NCI-H2171 (cell line): ENCODE measurements around the gene MYO1E.
"Not testable (repeated sequence)": the region's sequence is repeated elsewhere in the genome, so short reads cannot be mapped to it uniquely, and the experiment has no call there.

Source experiments
- DNase-seq: peaks from one replicate; lab custom pipeline; 2025; lab: John Stamatoyannopoulos, UW

Gene MYO1E

GRCh38 chr15:59387196-59387878, 14.7 kb upstream of the MYO1E start:
- not testable (repeated sequence) for DNase-seq

- DNase-seq, result no peak
These were observed 12.5 kb upstream of the MYO1E start for GRCh38 chr15:59385171-59385570.

- DNase-seq, result no peak
These were observed 11.8 kb upstream of the MYO1E start for GRCh38 chr15:59384507-59384906.

- no peak for DNase-seq
These were observed 8.4 kb upstream of the MYO1E start for GRCh38 chr15:59380902-59381610.

GRCh38 chr15:59379531-59379930, 6.9 kb upstream of the MYO1E start:
- no peak for DNase-seq

GRCh38 chr15:59378855-59379254, 6.2 kb upstream of the MYO1E start:
- DNase-seq, result no peak

GRCh38 chr15:59377924-59378323, 5.3 kb upstream of the MYO1E start:
- DNase-seq, result no peak

GRCh38 chr15:59376733-59377132, 4.1 kb upstream of the MYO1E start:
- DNase-seq, result no peak

GRCh38 chr15:59373215-59373614, 544 bp upstream of the MYO1E start:
- no peak for DNase-seq

- DNase-seq, result peak; percentile 62
These were observed 966 bp downstream of the MYO1E start for GRCh38 chr15:59371458-59372351.

GRCh38 chr15:59369597-59369996, 3.1 kb downstream of the MYO1E start:
- DNase-seq, result no peak

- no peak for DNase-seq
These were observed 5.6 kb downstream of the MYO1E start for GRCh38 chr15:59367022-59367451.

GRCh38 chr15:59366333-59367021, 6.2 kb downstream of the MYO1E start:
- no peak for DNase-seq

GRCh38 chr15:59364248-59364647, 8.4 kb downstream of the MYO1E start:
- no peak for DNase-seq

- DNase-seq, result no peak
These were observed 10.3 kb downstream of the MYO1E start for GRCh38 chr15:59362331-59362730.

GRCh38 chr15:59360896-59361295, 11.8 kb downstream of the MYO1E start:
- DNase-seq, result no peak

GRCh38 chr15:59360305-59360704, 12.4 kb downstream of the MYO1E start:
- no peak for DNase-seq

- DNase-seq, result no peak
These were observed 16.9 kb downstream of the MYO1E start for GRCh38 chr15:59355730-59356129.

- DNase-seq, result no peak
These were observed 18.1 kb downstream of the MYO1E start for GRCh38 chr15:59354417-59355031.

- no peak for DNase-seq
These were observed 18.7 kb downstream of the MYO1E start for GRCh38 chr15:59353994-59354416.

- DNase-seq, result no peak
These were observed 20.0 kb downstream of the MYO1E start for GRCh38 chr15:59352683-59353082.

- no peak for DNase-seq
These were observed 20.5 kb downstream of the MYO1E start for GRCh38 chr15:59352189-59352588.
